Gastrocnemius medialis (tissue), 4 donors: Measurements from ENCODE around the gene C1orf122. TPM values are rescaled to one million over a fixed set of nuclear protein-coding genes. Genes with fewer than 3 reads are reported as not detected.

Experiments used
- ATAC-seq, 2 donors: fragments of 150-250 bp; one replicate each; pipeline ENCODE4 v1.9.1; 2016
- DNase-seq, 2 donors: peaks; one replicate each; pipeline ENCODE4 v3.0.0-alpha.2; 2019
- H3K27ac ChIP-seq, 4 donors: fragments of 200-600 bp; sonication (generic); 1 replicate in 1 of 4; 2 replicates in 3 of 4; pipeline ENCODE4 v1.5.1; 2016 to 2018; ENCODE audit warnings: mild to moderate bottlenecking in 2 of 4, moderate library complexity in 1 of 4
- H3K27me3 ChIP-seq, 3 donors: fragments of 200-600 bp; sonication (generic) in 2 of 3; 1 replicate in 1 of 3; 2 replicates in 2 of 3; pipeline versions ENCODE4 v1.5.1 to v1.6.0; 2016 to 2019; ENCODE audit warnings: mild to moderate bottlenecking in 1 of 3, moderate library complexity in 1 of 3
- H3K36me3 ChIP-seq, 2 donors: fragments of 200-600 bp; sonication (generic) in 1 of 2; one replicate each; pipeline ENCODE4 v1.5.1; 2017 to 2018
- H3K4me1 ChIP-seq, 2 donors: fragments of 200-600 bp; sonication (generic) in 1 of 2; one replicate each; pipeline ENCODE4 v1.5.1; 2016 to 2017; ENCODE audit warnings: mild to moderate bottlenecking in 2 of 2
- H3K4me3 ChIP-seq, 4 donors: fragments of 200-600 bp; sonication (generic) in 3 of 4; 1 replicate in 1 of 4; 2 replicates in 3 of 4; pipeline ENCODE4 v1.5.1; 2016 to 2019; ENCODE audit warnings: mild to moderate bottlenecking in 2 of 4
- H3K9me3 ChIP-seq, 3 donors: fragments of 200-600 bp; sonication (generic) in 2 of 3; 1 replicate in 1 of 3; 2 replicates in 2 of 3; pipeline ENCODE4 v1.5.1; 2016 to 2019
- POLR2A ChIP-seq, 2 donors: fragments of 450-650 bp; IDR thresholded peaks; one replicate each; pipeline ENCODE4 v1.6.1; 2017; ENCODE audit warnings: antibody characterized with exemption in 2 of 2, mild to moderate bottlenecking in 2 of 2, moderate library complexity in 2 of 2
- in situ Hi-C, 4 donors: fragments of 200-750 bp; cut with MboI; loops; one replicate each; pipeline versions ENCODE4 v1.15.0 to v1.8.0; 2017; ENCODE audit warnings: low sequenced_read_pairs in 4 of 4
- intact Hi-C: fragments of 100-400 bp; cut with DNase I; formaldehyde crosslinking; loops from one replicate; pipeline ENCODE4 v1.15.1; 2023; ENCODE audit warnings: low total_unique reads
- total RNA-seq, 4 donors: library from RNA; depleted of rRNA; stranded (reverse); fragments of >200 nt; gene quantifications; one replicate each; pipeline versions ENCODE4 v1.1.0 to v1.2.3, GENCODE V29; 2016
- TF ChIP-seq, protein P1 (sequence below), 5 experiments: fragments of 450-650 bp in 3 of 5; fragments of 200-600 bp in 2 of 5; sonication (generic) in 2 of 5; IDR thresholded peaks in 4 of 5; conservative IDR thresholded peaks in 1 of 5; 1 replicate in 4 of 5; 2 replicates in 1 of 5; pipeline ENCODE4 v1.5.1; 2016 to 2019; ENCODE audit warnings: antibody characterized with exemption in 5 of 5, mild to moderate bottlenecking in 3 of 5, moderate library complexity in 3 of 5

Gene C1orf122
- total RNA-seq, 4 donors from 2014 or later = 41.2 to 96.0 (median 56.8) TPM

- intact Hi-C loops (no loop called here), in situ Hi-C loops (no loop called here)
- DNase-seq (no peak), ATAC-seq (no peak)
- no peak for TF ChIP-seq POLR2A (IDR thresholded peaks at IDR 0.05)
- TF ChIP-seq, protein P1, sequence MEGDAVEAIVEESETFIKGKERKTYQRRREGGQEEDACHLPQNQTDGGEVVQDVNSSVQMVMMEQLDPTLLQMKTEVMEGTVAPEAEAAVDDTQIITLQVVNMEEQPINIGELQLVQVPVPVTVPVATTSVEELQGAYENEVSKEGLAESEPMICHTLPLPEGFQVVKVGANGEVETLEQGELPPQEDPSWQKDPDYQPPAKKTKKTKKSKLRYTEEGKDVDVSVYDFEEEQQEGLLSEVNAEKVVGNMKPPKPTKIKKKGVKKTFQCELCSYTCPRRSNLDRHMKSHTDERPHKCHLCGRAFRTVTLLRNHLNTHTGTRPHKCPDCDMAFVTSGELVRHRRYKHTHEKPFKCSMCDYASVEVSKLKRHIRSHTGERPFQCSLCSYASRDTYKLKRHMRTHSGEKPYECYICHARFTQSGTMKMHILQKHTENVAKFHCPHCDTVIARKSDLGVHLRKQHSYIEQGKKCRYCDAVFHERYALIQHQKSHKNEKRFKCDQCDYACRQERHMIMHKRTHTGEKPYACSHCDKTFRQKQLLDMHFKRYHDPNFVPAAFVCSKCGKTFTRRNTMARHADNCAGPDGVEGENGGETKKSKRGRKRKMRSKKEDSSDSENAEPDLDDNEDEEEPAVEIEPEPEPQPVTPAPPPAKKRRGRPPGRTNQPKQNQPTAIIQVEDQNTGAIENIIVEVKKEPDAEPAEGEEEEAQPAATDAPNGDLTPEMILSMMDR (IDR thresholded peaks at IDR 0.05 in 4 of 5, conservative IDR thresholded peaks at IDR 0.05 in 1 of 5) = no peak
- Histone ChIP-seq H3K36me3 (no peaks in the 10 kb centered on the region), H3K27ac (no peak overlapping the region), H3K27me3 (peaks cover 57 to 58% (median 57%) of the 10 kb centered on the region in 3 donors), H3K4me3 (no peak overlapping the region), H3K4me1 (no peaks in the 10 kb centered on the region), H3K9me3 (no peaks in the 10 kb centered on the region)
These were observed 43.7 kb upstream of the C1orf122 start for GRCh38 chr1:37763791-37764413.

GRCh38 chr1:37764414-37764825 lies 43.2 kb upstream of the C1orf122 start:
- Histone ChIP-seq H3K4me1 (no peaks in the 10 kb centered on the region), H3K4me3 (no peak overlapping the region), H3K27ac (no peak overlapping the region), H3K36me3 (no peaks in the 10 kb centered on the region), H3K9me3 (no peaks in the 10 kb centered on the region), H3K27me3 (peaks cover 56 to 57% (median 57%) of the 10 kb centered on the region in 3 donors)
- in situ Hi-C loops = no loop called here
- DNase-seq = no peak
- no peak for ATAC-seq
- TF ChIP-seq, protein P1 (IDR thresholded peaks at IDR 0.05 in 4 of 5, conservative IDR thresholded peaks at IDR 0.05 in 1 of 5) = no peak
- no peak for TF ChIP-seq POLR2A (IDR thresholded peaks at IDR 0.05)
- intact Hi-C loops = no loop called here

DNA sequence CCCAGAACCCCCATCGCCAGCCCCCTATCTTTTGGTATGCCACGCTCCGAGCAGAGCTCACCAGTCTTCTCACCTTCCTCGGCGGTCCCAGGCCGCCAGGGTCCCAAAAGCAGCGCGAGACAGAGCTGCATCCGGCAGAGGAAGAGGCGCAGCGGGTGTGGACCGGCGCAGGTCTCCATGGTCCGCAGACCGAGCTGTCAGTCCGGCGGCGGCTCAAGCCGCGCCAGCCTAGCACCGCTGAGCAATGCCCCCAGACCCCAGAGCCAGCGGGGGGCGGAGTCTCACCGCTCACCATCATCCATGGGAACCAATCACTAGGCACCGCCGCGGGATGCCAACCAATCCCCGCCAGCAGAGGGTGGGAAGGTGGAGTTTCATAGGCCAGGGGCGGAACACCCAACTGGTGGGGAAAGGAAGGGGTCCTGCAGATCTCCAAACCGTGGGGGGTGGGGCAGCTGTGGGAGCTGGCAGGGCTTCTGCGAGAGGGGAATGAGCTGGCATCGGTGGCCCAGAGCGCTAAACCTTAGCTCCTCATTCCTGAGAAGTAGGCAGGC lies 42.6 kb upstream of the C1orf122 start, which contains the start of gene EPHA10:
EPHA10 (minus strand) TSS at position 233 of the 554 bp plus-strand sequence; CDS start at position 179, 54 bp downstream.
- H3K27ac ChIP-seq = no peak within 1 kb of the TSS
- DNase-seq (no peak), ATAC-seq (no peak)
- TF ChIP-seq POLR2A (IDR thresholded peaks at IDR 0.05) = no peak
- TF ChIP-seq, protein P1 (IDR thresholded peaks at IDR 0.05 in 4 of 5, conservative IDR thresholded peaks at IDR 0.05 in 1 of 5) = no peak
- no peaks in the 10 kb centered on the region for H3K36me3 ChIP-seq
- peaks cover 57 to 58% (median 57%) of the 10 kb centered on the region in 3 donors for H3K27me3 ChIP-seq
- in situ Hi-C loops (no loop called here), intact Hi-C loops (no loop called here)
- no peak within 1 kb of the TSS for H3K4me3 ChIP-seq
- H3K9me3 ChIP-seq = no peaks in the 10 kb centered on the region
- H3K4me1 ChIP-seq = no peaks in the 10 kb centered on the region

DNA sequence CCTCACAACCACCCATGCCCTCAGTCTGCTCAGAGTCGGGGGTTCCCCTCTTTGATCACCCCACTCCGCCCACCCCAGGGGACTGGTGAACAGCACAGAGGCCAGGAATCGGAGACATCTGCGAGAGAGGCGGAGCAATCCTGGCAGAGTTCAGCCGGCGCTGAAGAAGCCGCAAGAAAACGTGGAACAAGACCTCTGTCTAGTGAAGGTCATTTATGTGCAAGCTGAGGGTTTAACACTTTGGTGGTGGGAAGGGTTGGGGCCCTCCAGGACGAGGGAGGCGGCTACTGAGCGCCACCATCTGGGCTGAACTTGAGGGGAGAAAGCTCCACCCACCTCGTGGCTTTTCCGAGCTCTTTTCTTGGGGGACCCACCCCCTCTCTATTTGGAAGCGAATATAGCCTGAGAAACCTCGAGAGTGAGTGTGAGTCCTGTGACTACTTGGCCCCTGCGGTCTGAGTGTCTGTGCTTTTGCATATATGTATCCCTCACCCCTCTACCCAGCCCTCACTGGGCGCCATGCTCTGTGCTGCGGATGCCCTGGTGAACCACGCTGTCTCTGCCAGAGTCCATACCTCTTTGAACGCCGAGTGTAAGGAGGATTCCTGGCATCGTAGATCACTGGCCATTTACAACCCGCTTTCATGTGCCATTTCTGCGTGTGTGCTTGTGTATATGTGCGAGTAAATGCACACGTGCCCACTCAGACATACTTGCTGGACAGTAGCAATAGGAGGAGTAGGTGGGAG lies 41.5 kb upstream of the C1orf122 start:
- H3K4me1 ChIP-seq = no peaks in the 10 kb centered on the region
- TF ChIP-seq POLR2A (IDR thresholded peaks at IDR 0.05) = no peak
- TF ChIP-seq, protein P1 (IDR thresholded peaks at IDR 0.05 in 4 of 5, conservative IDR thresholded peaks at IDR 0.05 in 1 of 5) = no peak
- intact Hi-C loops (no loop called here), in situ Hi-C loops (no loop called here)
- ATAC-seq = no peak
- no peak overlapping the region for H3K27ac ChIP-seq
- H3K9me3 ChIP-seq = no peaks in the 10 kb centered on the region
- peaks cover 57 to 58% (median 57%) of the 10 kb centered on the region in 3 donors for H3K27me3 ChIP-seq
- no peak for DNase-seq
- H3K4me3 ChIP-seq = no peak overlapping the region
- no peaks in the 10 kb centered on the region for H3K36me3 ChIP-seq
